Sigmoid colon (tissue), 3 donors: ENCODE measurements around the gene MYO7A.

Experiments
- POLR2A ChIP-seq, 2 donors: fragments of 450-650 bp; IDR thresholded peaks; one replicate each; pipeline ENCODE4 v1.6.1; 2016; ENCODE audit warnings: antibody characterized with exemption in 2 of 2, mild to moderate bottlenecking in 2 of 2, moderate library complexity in 2 of 2
- TF ChIP-seq, protein P1 (sequence below), 4 experiments: fragments of 450-650 bp in 3 of 4; fragments of 200-600 bp in 1 of 4; IDR thresholded peaks; one replicate each; pipeline ENCODE4 v1.5.1; 2016 to 2019; ENCODE audit warnings: antibody characterized with exemption in 4 of 4, mild to moderate bottlenecking in 3 of 4, moderate library complexity in 2 of 4

DNA sequence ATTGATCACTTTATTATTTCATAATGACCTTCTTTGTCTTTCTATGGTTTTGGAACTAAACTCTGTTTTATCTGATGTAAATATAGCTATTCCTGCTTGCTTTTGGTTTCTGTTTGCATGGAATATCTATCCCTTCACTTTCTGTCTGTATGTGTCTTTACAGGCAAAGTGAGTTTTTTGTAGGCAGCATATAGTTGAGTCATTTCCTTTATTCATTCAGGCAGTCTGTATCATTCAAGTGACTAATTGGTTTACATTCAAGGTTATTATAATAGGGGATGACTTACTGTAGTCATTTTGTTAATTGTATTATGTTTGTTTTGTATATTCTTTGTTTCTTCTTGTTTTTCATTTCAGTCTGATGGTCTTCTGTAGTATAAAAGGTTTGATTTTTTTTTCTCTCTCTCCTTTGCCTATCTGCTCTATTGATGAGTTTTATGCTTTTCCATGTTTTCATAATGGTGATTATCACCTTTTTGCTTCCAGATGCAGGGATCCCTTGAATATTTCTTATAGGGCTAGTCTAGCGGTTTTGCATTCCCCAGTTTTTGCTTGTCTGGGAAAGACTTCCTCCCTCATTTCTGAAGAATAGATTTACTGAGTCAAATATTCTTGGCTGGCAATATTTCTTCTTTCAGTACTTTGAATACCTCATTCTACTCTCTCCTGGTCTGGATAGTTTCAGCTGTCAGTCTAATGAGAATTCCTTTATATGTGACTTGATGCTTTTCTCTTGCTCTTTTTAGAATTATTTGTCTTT, 123.0 kb downstream of the MYO7A start:
- TF ChIP-seq, protein P1, sequence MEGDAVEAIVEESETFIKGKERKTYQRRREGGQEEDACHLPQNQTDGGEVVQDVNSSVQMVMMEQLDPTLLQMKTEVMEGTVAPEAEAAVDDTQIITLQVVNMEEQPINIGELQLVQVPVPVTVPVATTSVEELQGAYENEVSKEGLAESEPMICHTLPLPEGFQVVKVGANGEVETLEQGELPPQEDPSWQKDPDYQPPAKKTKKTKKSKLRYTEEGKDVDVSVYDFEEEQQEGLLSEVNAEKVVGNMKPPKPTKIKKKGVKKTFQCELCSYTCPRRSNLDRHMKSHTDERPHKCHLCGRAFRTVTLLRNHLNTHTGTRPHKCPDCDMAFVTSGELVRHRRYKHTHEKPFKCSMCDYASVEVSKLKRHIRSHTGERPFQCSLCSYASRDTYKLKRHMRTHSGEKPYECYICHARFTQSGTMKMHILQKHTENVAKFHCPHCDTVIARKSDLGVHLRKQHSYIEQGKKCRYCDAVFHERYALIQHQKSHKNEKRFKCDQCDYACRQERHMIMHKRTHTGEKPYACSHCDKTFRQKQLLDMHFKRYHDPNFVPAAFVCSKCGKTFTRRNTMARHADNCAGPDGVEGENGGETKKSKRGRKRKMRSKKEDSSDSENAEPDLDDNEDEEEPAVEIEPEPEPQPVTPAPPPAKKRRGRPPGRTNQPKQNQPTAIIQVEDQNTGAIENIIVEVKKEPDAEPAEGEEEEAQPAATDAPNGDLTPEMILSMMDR (IDR thresholded peaks at IDR 0.05): no peak
- no peak for TF ChIP-seq POLR2A (IDR thresholded peaks at IDR 0.05)
